OCI-LY7 (cell line): ENCODE measurements around the gene FAM227B. TPM values are rescaled to one million over a fixed set of nuclear protein-coding genes. Genes with fewer than 3 reads are reported as not detected.
"Not testable (repeated sequence)": the region's sequence is repeated elsewhere in the genome, so short reads cannot be mapped to it uniquely, and the experiment has no call there.

ENCODE experiments used
- BruUV-seq: library from RNA; stranded (reverse); fragments of 400-500 nt; replicated peaks from 2 replicates; lab custom pipeline; 2021; lab: Mats Ljungman, UMichigan
- CTCF ChIA-PET: fragments of 300-600 bp; sonication (Branson Sonifier 250); formaldehyde crosslinking; loops from one replicate; lab custom pipeline; 2022; ENCODE audit warnings: antibody characterized with exemption; ENCODE audit not compliant: unreplicated experiment; lab: Charles Lee
- POLR2A ChIA-PET: fragments of 300-600 bp; sonication (Branson Sonifier 250); formaldehyde crosslinking; loops from one replicate; lab custom pipeline; 2022; ENCODE audit warnings: antibody characterized with exemption; lab: Charles Lee
- DNase-seq: peaks from one replicate; pipeline ENCODE4 v3.0.0-alpha.2; 2015; ENCODE audit warnings: low spot score
- H2AFZ ChIP-seq: fragments of 200-600 bp; sonication (generic), shearing (Covaris generic); 2 replicates; pipeline ENCODE4 v1.6.1; 2014; ENCODE audit warnings: mild to moderate bottlenecking, antibody characterized with exemption, low read length, moderate library complexity
- H3K27ac ChIP-seq: fragments of 200-600 bp; sonication (generic); 2 replicates; pipeline ENCODE4 v1.5.1; 2014; ENCODE audit warnings: mixed run types, low read depth, mild to moderate bottlenecking, moderate library complexity, low read length, inconsistent platforms; ENCODE audit not compliant: poor library complexity, severe bottlenecking
- H3K36me3 ChIP-seq: fragments of 200-600 bp; sonication (generic); 2 replicates; pipeline ENCODE4 v1.6.1; 2014; ENCODE audit warnings: mild to moderate bottlenecking, antibody characterized with exemption, low read length, moderate library complexity, mixed read lengths; ENCODE audit not compliant: insufficient read depth
- H3K4me1 ChIP-seq: fragments of 200-600 bp; sonication (generic); 2 replicates; pipeline ENCODE4 v1.5.1; 2014; ENCODE audit warnings: mild to moderate bottlenecking, low read length; ENCODE audit not compliant: insufficient read depth, poor library complexity, severe bottlenecking
- H3K4me2 ChIP-seq: fragments of 200-600 bp; sonication (generic); 2 replicates; pipeline ENCODE4 v1.6.1; 2014; ENCODE audit warnings: mild to moderate bottlenecking, low read length
- H3K4me3 ChIP-seq: fragments of 200-600 bp; sonication (generic); 2 replicates; pipeline ENCODE4 v1.5.1; 2014; ENCODE audit warnings: mild to moderate bottlenecking, low read depth, low read length; ENCODE audit not compliant: poor library complexity, severe bottlenecking
- H3K79me2 ChIP-seq: fragments of 200-600 bp; sonication (generic); 2 replicates; pipeline ENCODE4 v1.6.1; 2016; ENCODE audit warnings: low read depth, mild to moderate bottlenecking, low read length, moderate library complexity, mixed read lengths; ENCODE audit not compliant: insufficient read depth
- H3K9me2 ChIP-seq: fragments of 200-600 bp; sonication (generic); 2 replicates; pipeline ENCODE4 v1.6.1; 2016; ENCODE audit warnings: mild to moderate bottlenecking, low read length, mixed read lengths; ENCODE audit not compliant: insufficient read depth
- H3K9me3 ChIP-seq: fragments of 200-600 bp; sonication (generic); 2 replicates; pipeline ENCODE4 v1.6.1; 2014; ENCODE audit warnings: mild to moderate bottlenecking, mixed run types, low read length, mixed read lengths
- H4K20me1 ChIP-seq: fragments of 200-600 bp; sonication (generic); 2 replicates; pipeline ENCODE4 v1.6.1; 2014; ENCODE audit warnings: mild to moderate bottlenecking, antibody characterized with exemption, low read length, moderate library complexity, mixed read lengths; ENCODE audit not compliant: insufficient read depth
- CTCF ChIP-seq: fragments of 200-600 bp; sonication (generic); conservative IDR thresholded peaks from 2 replicates; pipeline ENCODE4 v1.5.1; 2014; ENCODE audit warnings: mild to moderate bottlenecking, antibody characterized with exemption, low read length, moderate library complexity, mixed read lengths
- EZH2phosphoT487 ChIP-seq: fragments of 200-600 bp; sonication (generic); IDR thresholded peaks from 2 replicates; pipeline ENCODE4 v1.6.1; 2018; ENCODE audit warnings: low read depth, borderline replicate concordance, mild to moderate bottlenecking, mixed run types, antibody characterized with exemption, low read length, moderate library complexity, mixed read lengths
- intact Hi-C: fragments of 100-400 bp; cut with micrococcal nuclease; formaldehyde crosslinking; loops from one replicate; pipeline ENCODE4 v1.10.0; 2022; ENCODE audit not compliant: unreplicated experiment
- total RNA-seq, 2 experiments: library from RNA; depleted of rRNA in 1 of 2; stranded (reverse); fragments of >200 nt in 1 of 2; shearing (Covaris generic) in 1 of 2; gene quantifications; 2 replicates each; pipeline ENCODE4 v1.2.3, GENCODE V29; 2014 to 2022

Gene FAM227B
- total RNA-seq, 2 experiments from 2014 or later, result 2.9 to 6.2 TPM

- Histone ChIP-seq H4K20me1 (no peaks in the 10 kb centered on the region), H2AFZ (no peak overlapping the region), H3K4me1 (no peaks in the 10 kb centered on the region), H3K79me2 (no peaks in the 10 kb centered on the region), H3K27ac (no peak overlapping the region), H3K4me3 (no peak overlapping the region), H3K36me3 (no peaks in the 10 kb centered on the region), H3K9me3 (no peaks in the 10 kb centered on the region), H3K4me2 (no peak overlapping the region), H3K9me2 (no peaks in the 10 kb centered on the region)
- POLR2A ChIA-PET, result no interaction called here
- no peak for TF ChIP-seq EZH2phosphoT487
- peak; percentile 41 for TF ChIP-seq CTCF
- no TSS peak for BruUV-seq
- DNase-seq, result peak; percentile 10
- CTCF ChIA-PET, result no interaction called here
- intact Hi-C loops, result no loop called here
Observed at GRCh38 chr15:49370782-49371181, 249.8 kb downstream of the FAM227B start.

- no peaks in the 10 kb centered on the region for H3K4me1 ChIP-seq
- no peak overlapping the region for H3K4me2 ChIP-seq
- no peaks in the 10 kb centered on the region for H4K20me1 ChIP-seq
- no TSS peak for BruUV-seq
- no peak overlapping the region for H3K27ac ChIP-seq
- no peaks in the 10 kb centered on the region for H3K9me2 ChIP-seq
- H3K4me3 ChIP-seq, result no peak overlapping the region
- no peak for TF ChIP-seq EZH2phosphoT487
- no peaks in the 10 kb centered on the region for H3K79me2 ChIP-seq
- POLR2A ChIA-PET, result no interaction called here
- no peaks in the 10 kb centered on the region for H3K9me3 ChIP-seq
- no peaks in the 10 kb centered on the region for H3K36me3 ChIP-seq
- CTCF ChIA-PET, result no interaction called here
- H2AFZ ChIP-seq, result no peak overlapping the region
- no peak for DNase-seq
- intact Hi-C loops, result no loop called here
Observed at GRCh38 chr15:49366496-49366895, 254.1 kb downstream of the FAM227B start.

GRCh38 chr15:49361370-49361769 is 259.2 kb downstream of the FAM227B start:
- intact Hi-C loops, result no loop called here
- no peaks in the 10 kb centered on the region for H3K9me2 ChIP-seq
- H3K9me3 ChIP-seq, result no peaks in the 10 kb centered on the region
- no peaks in the 10 kb centered on the region for H3K79me2 ChIP-seq
- CTCF ChIA-PET, result no interaction called here
- POLR2A ChIA-PET, result no interaction called here
- no peak for DNase-seq
- H3K4me1 ChIP-seq, result no peaks in the 10 kb centered on the region
- TF ChIP-seq EZH2phosphoT487, result no peak
- TF ChIP-seq CTCF, result no peak
- no peak overlapping the region for H3K27ac ChIP-seq
- BruUV-seq, result no TSS peak
- no peak overlapping the region for H3K4me3 ChIP-seq
- H2AFZ ChIP-seq, result no peak overlapping the region
- no peaks in the 10 kb centered on the region for H4K20me1 ChIP-seq
- H3K4me2 ChIP-seq, result no peak overlapping the region
- no peaks in the 10 kb centered on the region for H3K36me3 ChIP-seq

- H3K79me2 ChIP-seq, DNase-seq, CTCF ChIA-PET, H3K4me2 ChIP-seq, H4K20me1 ChIP-seq, H3K4me3 ChIP-seq, H3K9me2 ChIP-seq, H3K36me3 ChIP-seq, H2AFZ ChIP-seq, BruUV-seq, intact Hi-C loops, H3K4me1 ChIP-seq, H3K9me3 ChIP-seq, H3K27ac ChIP-seq: not testable (repeated sequence)
- POLR2A ChIA-PET, result interaction anchor here (1.4 kb wide), 1 partner anchor 246 kb away, joined by 3 read pairs; no protein-coding TSS in a partner anchor
Observed at GRCh38 chr15:49354439-49354838, 266.2 kb downstream of the FAM227B start.
